ENCODE data around the gene TMPRSS11B. TPM values are rescaled to one million over a fixed set of nuclear protein-coding genes. Genes with fewer than 3 reads are reported as not detected.

Gene TMPRSS11B
- total and polyA plus RNA-seq, 10 donors, result 0.09 to 0.35 TPM; not detected in 8

- H3K36me3 ChIP-seq, result no peaks in the 10 kb centered on the region
- intact Hi-C loops (cut with DNase I; ENCODE audit: low total_unique reads), result no loop called here
- peaks cover 0 to 5% (median 0%) of the 10 kb centered on the region in 6 donors for H3K4me1 ChIP-seq
- peaks cover 0 to 7% (median 0%) of the 10 kb centered on the region in 8 donors for H3K9me3 ChIP-seq
- peaks cover 0 to 7% (median 0%) of the 10 kb centered on the region in 7 donors for H3K27me3 ChIP-seq (replicated peaks in 1 of 7)
- DNase-seq, result no peak
- TF ChIP-seq POLR2AphosphoS5 (IDR thresholded peaks at IDR 0.05) (no peak), CTCF (IDR thresholded peaks at IDR 0.05 in 8 of 11, conservative IDR thresholded peaks at IDR 0.05 in 3 of 11) (no peak), POLR2A (IDR thresholded peaks at IDR 0.05) (no peak)
- no peak overlapping the region for H3K4me3 ChIP-seq
- 77 to 83% (median 81%) methylated on average over 2 of the region's 2 CpGs for WGBS, 5 donors
- H3K27ac ChIP-seq, result no peak overlapping the region
Measured at GRCh38 chr4:68267433-68267944, 22.0 kb upstream of the TMPRSS11B start.

GRCh38 chr4:68264875-68265565 is 19.5 kb upstream of the TMPRSS11B start:
- TF ChIP-seq POLR2AphosphoS5 (IDR thresholded peaks at IDR 0.05) (no peak), POLR2A (IDR thresholded peaks at IDR 0.05) (no peak), CTCF (IDR thresholded peaks at IDR 0.05 in 8 of 11, conservative IDR thresholded peaks at IDR 0.05 in 3 of 11) (no peak)
- 61 to 71% (median 66%) methylated on average over 3 of the region's 3 CpGs for WGBS, 5 donors
- Histone ChIP-seq H3K9me3 (peaks cover 0 to 7% (median 0%) of the 10 kb centered on the region in 8 donors), H3K27me3 (replicated peaks in 1 of 7) (no peaks in the 10 kb centered on the region), H3K27ac (no peak overlapping the region), H3K4me1 (no peaks in the 10 kb centered on the region), H3K4me3 (no peak overlapping the region), H3K36me3 (no peaks in the 10 kb centered on the region)
- no peak for DNase-seq
- intact Hi-C loops (cut with DNase I; ENCODE audit: low total_unique reads), result no loop called here

GRCh38 chr4:68259191-68259590 is 13.7 kb upstream of the TMPRSS11B start:
- 82 to 96% (median 91%) methylated on average over 1 of the region's 1 CpG for WGBS, 5 donors
- no peak for TF ChIP-seq CTCF (IDR thresholded peaks at IDR 0.05 in 8 of 11, conservative IDR thresholded peaks at IDR 0.05 in 3 of 11)
- no peak for TF ChIP-seq POLR2AphosphoS5 (IDR thresholded peaks at IDR 0.05)
- H3K4me1 ChIP-seq, result no peaks in the 10 kb centered on the region
- DNase-seq, result no peak
- intact Hi-C loops (cut with DNase I; ENCODE audit: low total_unique reads), result no loop called here
- no peaks in the 10 kb centered on the region for H3K36me3 ChIP-seq
- H3K27me3 ChIP-seq (replicated peaks in 1 of 7), result no peaks in the 10 kb centered on the region
- peaks cover 0 to 7% (median 0%) of the 10 kb centered on the region in 8 donors for H3K9me3 ChIP-seq
- H3K4me3 ChIP-seq, result no peak overlapping the region
- H3K27ac ChIP-seq, result no peak overlapping the region

- H3K27me3 ChIP-seq (replicated peaks in 1 of 7), result peaks cover 0 to 4% (median 0%) of the 10 kb centered on the region in 7 donors
- H3K27ac ChIP-seq, result no peak overlapping the region
- H3K4me1 ChIP-seq, result no peaks in the 10 kb centered on the region
- no peak for TF ChIP-seq CTCF (IDR thresholded peaks at IDR 0.05 in 8 of 11, conservative IDR thresholded peaks at IDR 0.05 in 3 of 11)
- TF ChIP-seq POLR2A (IDR thresholded peaks at IDR 0.05), result no peak
- no peak for TF ChIP-seq POLR2AphosphoS5 (IDR thresholded peaks at IDR 0.05)
- no peaks in the 10 kb centered on the region for H3K9me3 ChIP-seq
- intact Hi-C loops (cut with DNase I; ENCODE audit: low total_unique reads), result no loop called here
- no peaks in the 10 kb centered on the region for H3K36me3 ChIP-seq
- no peak for DNase-seq
- WGBS, 5 donors, result 85 to 91% (median 87%) methylated on average over 5 of the region's 5 CpGs
- H3K4me3 ChIP-seq, result no peak overlapping the region
Measured at GRCh38 chr4:68257719-68258118, 12.2 kb upstream of the TMPRSS11B start.
